ENCODE measurements around the gene PPP1R13B.

Gene PPP1R13B

DNA sequence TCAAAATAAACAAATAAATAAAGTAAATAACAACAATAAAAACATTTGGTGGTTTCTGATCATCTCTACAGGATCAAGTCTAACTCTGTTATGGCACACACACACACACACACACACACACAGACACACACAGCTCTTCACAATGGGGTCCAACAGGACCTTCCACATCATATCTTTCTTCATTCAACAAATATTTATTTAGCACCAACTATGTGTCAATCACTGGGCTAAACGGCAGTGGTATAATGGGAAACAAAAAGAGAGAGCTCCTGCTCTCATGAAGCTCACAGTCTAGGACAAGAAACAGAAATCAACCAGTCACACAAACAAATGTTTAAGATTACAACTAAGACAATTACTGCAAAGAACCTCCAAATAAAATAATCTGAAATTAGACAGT is 9.3 kb downstream of the PPP1R13B start:
- in situ Hi-C loops (cut with MboI; ENCODE audit: low sequenced_read_pairs), result no loop called here

DNA sequence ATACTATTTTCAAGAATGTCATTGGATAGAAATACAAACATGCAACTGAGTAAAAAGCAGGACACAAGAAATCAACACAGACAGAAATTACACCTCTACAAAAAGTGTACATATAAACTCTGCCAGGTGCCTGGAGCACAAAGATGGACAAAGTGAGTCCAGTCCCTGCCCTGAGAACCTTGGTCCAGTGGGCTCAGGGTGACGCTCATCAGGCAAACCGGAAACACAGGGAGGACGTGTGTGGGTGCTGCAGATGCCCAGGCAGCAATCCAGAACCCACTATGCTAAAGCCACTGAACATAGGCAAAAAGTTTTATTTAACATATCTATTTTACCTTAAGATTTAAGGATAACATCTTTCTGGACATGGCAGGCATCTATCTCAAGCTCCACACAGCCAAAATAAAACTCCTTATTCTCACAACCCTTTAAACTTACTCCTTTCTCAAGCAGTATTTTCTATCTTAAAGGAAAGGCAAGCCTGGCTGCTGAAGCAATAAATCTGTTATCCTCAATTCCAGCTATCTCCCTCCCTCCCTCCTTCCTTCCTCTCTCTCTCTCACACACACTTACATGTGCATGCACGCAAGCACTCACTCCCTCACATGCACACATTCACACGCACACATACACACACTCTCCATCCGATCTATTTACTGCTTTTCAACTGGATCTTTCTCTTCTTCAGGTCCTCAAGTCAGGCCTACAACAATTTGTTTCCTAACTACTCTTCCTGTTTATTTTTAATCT is 10.2 kb downstream of the PPP1R13B start:
- in situ Hi-C loops (cut with MboI; ENCODE audit: low sequenced_read_pairs), result no loop called here

DNA sequence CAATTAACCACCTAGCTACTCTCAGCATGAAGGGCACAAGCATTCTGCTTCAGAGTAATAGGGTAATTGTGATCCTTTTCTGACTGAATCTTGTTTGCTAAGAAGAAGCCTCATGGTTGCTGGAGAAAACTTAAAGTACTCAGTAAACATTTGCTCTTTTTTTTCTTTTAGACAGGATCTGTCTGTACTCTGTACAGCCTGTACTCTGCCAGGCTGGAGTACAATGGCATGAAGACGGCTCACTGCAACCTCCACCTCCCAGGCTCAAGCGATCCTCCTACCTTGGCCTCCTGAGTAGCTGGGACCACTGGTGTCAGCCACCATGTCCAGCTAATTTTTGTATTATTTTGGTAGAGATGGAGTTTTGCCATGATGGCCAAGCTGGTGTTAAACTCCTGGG is 12.4 kb downstream of the PPP1R13B start:
- in situ Hi-C loops (cut with MboI; ENCODE audit: low sequenced_read_pairs), result no loop called here

DNA sequence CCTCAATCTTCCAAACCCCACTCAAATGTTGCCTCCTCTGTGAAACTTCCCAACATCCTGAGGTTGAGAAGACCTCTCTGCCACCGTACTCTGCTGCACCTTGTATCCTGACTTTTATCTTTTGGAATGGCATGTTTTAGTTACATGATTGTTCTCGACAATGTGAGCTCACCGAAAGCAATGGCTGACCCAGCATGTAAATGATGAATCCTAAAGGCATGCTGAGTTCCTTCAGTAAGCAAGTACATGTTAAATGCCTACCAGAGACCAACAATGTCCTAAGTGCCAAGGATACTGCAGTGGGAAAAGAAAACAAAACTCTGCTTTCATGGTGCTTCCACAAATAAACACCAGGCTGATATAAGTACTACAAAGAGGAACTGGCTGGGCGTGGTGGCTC is 13.7 kb downstream of the PPP1R13B start:
- in situ Hi-C loops (cut with MboI; ENCODE audit: low sequenced_read_pairs), result no loop called here

DNA sequence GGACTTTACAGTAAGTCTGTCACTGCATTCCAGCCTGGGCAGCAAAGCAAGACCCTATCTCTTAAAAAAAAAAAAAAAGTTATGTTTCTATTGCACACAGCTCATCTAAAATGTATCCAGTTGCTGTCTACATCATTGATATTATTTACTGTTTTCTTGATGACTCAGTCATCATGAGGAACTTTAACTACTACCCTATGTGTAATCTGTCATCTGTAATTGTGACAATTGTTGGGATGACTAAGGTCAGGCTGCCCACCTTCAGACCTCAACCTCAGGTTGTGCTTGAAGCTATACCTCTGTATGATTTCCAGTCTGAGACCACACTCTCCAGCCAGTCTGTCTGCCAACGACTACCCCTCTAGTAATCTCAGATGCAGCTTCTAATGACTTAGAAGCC is 15.3 kb downstream of the PPP1R13B start:
- in situ Hi-C loops (cut with MboI; ENCODE audit: low sequenced_read_pairs), result no loop called here

DNA sequence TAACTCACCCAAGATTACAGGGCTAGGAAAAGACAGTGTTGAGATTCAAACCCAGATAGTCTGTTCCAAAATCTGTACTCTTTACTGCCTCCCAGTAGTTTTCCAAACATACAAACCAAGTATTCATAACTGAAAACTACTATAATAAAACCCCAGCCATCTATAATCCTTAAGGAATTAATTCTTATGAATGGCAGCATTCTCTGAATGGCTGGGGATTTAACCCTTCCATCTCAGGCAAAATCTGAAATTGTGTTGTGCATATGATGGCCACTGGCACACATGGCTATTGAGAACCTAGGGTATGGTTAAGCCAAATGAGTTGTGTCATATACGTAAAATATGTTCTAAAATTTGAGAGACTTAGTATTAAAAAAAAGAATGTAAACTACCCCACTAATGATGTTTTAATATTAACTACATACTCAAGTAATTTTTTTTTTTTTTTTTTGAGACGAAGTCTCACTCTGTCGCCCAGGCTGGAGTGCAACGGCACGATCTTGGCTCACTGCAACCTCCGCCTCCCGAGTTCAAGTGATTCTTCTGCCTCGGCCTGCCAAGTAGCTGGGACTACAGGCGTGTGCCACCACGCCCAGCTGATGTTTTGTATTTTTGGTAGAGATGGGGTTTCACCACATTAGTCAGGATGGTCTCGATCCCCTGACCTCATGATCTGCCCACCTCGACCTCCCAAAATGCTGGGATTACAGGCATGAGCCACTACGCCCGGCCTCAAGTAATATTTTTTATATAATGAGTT is 16.7 kb downstream of the PPP1R13B start:
- in situ Hi-C loops (cut with MboI; ENCODE audit: low sequenced_read_pairs), result no loop called here

DNA sequence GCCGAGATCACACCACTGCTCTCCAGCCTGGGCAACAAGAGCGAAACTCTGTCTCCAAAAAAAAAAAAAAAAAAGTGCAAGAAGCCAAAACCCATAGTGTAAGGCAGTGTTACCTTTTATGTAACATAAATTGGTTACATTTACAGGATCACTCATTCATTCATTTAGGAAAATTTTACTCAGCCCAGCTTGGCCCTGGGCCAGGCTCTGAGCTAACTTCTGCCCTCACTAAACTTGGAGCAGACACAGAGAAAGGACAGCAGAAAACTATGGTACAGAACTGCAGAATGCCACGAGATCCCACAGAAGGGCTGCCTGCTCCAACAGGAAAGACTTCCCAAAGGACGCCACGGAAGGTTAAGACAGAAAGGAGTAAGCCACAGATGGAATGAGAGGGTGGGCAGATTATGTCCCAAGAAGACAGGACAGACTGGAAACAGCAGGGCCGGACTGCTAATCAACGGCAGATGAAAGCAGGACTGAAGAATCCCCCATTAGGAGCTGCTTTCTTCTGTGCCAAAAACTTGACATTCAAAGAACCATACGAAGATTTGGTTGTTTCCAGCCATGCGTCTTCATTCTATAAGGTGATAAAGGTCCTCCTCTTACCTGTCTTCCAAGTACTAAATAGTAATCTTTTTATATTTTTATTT is 18.9 kb downstream of the PPP1R13B start:
- in situ Hi-C loops (cut with MboI; ENCODE audit: low sequenced_read_pairs), result no loop called here

DNA sequence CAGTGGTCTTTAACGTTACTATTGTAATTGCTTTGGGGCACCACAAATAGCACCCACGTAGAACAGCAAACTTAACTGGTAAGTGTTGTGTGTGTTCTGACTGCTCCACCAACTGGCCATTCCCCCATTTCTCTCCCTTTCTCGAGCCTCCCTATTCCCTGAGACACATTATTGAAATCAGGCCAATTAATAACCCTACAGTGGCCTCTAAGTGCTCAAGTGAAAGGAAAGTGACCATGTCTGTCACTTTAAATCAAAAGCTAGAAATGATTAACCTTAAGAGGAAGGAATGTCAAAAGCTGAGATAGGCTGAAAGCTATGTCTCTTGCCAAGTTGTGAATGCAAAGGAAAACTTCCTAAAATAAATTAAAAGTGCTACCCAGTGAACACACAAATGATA is 22.3 kb downstream of the PPP1R13B start:
- in situ Hi-C loops (cut with MboI; ENCODE audit: low sequenced_read_pairs), result no loop called here

DNA sequence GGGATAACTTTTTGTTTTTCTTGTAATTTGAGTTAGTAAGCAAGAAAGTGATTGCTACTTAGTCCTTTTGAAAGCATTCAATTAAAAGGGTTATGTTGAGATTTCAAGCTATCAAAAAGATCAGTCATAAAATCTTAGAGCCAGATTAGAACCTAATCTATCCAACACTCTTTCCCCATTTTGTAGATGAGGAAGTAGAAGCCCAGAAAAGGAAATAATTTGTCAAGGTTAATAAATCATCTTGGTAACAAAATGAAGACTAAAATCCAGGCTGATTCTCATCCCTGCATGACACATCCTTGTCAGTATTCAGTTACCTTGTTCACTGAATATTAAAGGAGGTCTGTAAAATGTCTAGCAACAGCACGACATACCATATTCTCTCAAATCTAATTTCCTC is 26.5 kb downstream of the PPP1R13B start:
- in situ Hi-C loops (cut with MboI; ENCODE audit: low sequenced_read_pairs), result loop anchor here (25.0 kb wide), 1 partner anchor 166 kb away; no protein-coding TSS in a partner anchor

DNA sequence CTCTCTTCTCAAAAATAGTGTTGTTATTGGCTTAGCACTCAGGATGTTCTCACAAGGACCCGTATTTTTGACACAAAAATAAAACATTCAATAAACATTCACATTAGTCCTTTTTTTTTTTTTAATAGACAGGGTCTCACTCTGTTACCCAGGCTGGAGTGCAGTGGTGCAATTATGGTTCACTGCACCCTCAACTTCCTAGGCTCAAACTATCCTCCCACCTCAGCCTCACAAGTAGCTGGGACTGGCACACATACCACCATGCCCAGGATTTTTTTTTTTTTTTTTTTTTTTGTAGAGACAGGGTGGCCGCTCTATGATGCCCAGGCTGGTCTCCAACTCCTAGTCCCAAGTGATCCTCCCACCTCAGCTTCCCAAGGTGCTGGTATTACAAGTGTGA is 27.0 kb downstream of the PPP1R13B start:
- in situ Hi-C loops (cut with MboI; ENCODE audit: low sequenced_read_pairs), result loop anchor here (25.0 kb wide), 1 partner anchor 167 kb away; no protein-coding TSS in a partner anchor

DNA sequence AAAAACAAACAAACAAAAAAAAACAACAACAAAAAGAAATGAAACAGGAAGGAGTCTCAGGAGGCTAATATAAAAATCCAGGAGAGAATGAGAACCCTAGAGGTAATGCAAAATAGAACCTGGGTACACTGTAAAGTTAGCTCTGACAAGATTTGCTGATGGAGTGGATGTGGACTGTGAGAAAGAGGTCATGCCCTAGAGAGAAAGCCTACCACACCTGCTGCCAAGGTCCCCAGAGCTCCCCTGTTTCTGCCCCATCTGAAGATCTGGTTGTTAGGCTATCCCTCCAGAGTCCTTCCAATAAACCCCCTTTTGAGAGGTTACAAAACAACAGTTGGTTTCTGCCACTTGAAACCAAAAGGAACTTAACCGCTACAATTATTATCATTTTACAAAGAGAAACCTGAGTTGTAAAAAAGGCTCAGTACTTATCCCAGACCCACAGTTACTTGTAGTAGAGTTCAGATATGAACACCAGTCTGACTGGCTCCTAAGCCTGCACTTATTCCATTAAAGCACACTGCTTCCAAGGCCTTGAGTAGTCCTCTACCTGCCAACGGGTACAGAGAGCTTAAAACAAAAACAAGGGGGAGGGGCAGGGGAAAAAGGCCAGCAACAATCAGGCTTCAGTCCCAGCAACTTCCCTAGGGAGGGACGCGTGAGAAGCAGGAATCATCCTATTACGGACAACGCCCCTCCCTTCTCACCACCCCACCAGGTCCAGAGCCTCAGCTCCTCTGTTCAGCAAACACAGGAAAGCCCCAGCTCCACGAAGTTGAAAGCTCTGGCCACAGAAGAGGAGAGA is 27.7 kb downstream of the PPP1R13B start:
- in situ Hi-C loops (cut with MboI; ENCODE audit: low sequenced_read_pairs), result loop anchor here (25.0 kb wide), 1 partner anchor 168 kb away; no protein-coding TSS in a partner anchor

DNA sequence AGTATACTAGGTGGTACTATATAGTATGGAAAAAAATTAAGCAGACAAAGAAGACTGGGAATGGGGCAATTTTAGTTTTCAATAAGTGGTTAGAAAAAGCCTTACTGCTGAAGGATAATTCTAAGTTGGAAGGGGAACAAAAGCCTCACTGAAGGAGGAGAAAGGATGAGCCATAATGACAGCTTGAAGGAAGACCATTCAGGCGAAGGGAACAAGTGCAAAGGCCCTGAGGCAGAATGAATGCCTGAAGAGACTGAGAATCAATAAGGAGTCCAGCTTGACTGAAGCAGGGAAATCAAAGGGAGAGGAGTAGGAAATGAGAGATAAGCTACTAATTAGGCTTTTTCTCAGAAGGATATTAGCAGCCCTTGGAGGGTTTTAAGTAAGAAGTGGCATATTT is 28.5 kb downstream of the PPP1R13B start:
- in situ Hi-C loops (cut with MboI; ENCODE audit: low sequenced_read_pairs), result loop anchor here (25.0 kb wide), 1 partner anchor 168 kb away; no protein-coding TSS in a partner anchor

DNA sequence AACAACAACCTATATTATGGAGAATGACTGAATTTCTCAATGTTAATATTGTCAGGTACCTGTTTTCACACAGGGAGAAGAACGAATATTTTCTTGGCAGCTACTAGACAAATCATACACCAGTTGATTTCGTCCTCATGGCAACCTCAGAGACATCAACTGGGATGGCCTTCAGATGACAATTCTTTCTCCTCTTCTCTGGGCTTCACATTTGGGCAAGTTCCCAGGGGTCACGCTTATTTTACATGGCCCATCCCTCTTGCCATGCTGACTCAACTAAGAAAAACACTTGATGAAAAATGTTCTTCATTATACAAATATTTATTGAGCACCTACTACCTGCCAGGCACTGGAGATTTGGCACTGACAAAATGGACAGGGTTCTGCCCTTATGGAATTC is 29.0 kb downstream of the PPP1R13B start:
- in situ Hi-C loops (cut with MboI; ENCODE audit: low sequenced_read_pairs), result loop anchor here (25.0 kb wide), 1 partner anchor 169 kb away; no protein-coding TSS in a partner anchor

DNA sequence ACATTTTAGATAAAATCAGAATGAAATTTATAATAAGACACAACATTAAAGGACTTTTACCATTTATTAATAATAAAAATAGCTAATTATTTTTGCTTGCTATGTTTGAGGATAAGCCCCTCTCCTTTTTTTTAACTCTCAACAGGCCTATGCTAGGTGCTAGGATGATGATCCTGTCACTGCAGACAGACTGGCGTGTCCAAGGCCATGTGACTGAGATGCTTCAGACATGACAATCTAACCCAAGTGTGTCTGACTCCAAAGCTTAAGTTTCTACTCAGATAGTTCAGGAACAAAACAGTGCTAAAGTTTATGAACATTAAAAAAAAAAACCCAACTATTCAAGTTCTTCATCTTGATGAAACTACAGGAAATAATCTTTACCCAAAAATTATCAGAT is 29.8 kb downstream of the PPP1R13B start:
- in situ Hi-C loops (cut with MboI; ENCODE audit: low sequenced_read_pairs), result loop anchor here (25.0 kb wide), 1 partner anchor 170 kb away; no protein-coding TSS in a partner anchor

DNA sequence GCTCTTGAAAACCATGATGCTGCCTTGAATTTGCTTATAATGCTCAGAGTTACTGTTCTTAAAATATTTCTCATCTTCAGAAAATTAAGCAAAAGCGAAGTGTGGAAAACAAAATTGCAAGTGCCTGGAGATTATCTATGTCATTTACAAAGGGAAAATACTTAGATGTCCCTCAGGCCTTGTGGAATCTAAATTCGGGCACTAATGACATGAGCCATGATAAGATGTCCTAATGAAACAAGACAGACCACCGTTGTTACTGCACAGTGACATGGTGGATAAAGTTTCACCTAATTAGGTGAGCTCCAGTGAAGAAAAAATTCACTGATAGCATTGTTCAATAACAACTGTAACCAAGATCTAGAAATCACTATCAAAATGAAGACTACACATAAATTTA is 30.4 kb downstream of the PPP1R13B start:
- in situ Hi-C loops (cut with MboI; ENCODE audit: low sequenced_read_pairs), result loop anchor here (25.0 kb wide), 1 partner anchor 170 kb away; no protein-coding TSS in a partner anchor

DNA sequence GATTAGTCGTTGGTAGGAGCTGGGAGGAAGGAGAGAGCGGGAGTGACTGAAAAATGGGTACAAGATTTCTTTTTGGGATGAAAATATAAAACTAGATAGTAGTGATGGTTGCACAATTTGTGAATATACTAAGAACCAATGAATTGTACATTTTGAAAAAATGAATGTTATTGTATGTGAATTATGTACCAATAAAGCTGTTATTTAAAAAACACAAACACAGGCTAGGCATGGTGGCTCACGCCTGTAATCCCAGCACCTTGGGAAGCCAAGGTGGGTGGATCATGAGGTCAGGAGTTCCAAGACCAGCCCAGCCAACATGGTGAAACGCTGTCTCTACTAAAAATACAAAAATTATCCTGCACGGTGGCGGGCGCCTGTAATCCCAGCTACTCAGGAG is 32.1 kb downstream of the PPP1R13B start:
- in situ Hi-C loops (cut with MboI; ENCODE audit: low sequenced_read_pairs), result loop anchor here (25.0 kb wide), 1 partner anchor 172 kb away; no protein-coding TSS in a partner anchor

DNA sequence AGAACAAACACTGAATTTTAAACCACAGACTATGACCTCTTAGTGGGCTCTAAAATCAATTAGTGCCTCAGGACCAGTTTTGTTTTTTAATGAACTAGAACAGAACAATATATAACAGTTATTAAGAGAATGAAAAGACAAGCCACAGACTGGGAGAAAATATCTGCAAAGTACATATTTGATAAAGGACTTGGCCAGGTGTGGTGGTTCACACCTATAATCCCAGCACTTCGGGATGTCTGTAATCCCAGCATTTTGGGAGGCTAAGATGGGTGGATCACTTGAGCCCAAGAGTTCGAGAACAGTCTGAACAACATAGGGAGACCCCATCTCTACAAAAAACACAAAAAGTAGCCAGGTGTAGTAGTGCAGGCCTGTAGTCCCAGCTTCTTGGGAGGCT is 36.2 kb downstream of the PPP1R13B start:
- in situ Hi-C loops (cut with MboI; ENCODE audit: low sequenced_read_pairs), result loop anchor here (25.0 kb wide), 1 partner anchor 176 kb away; no protein-coding TSS in a partner anchor

DNA sequence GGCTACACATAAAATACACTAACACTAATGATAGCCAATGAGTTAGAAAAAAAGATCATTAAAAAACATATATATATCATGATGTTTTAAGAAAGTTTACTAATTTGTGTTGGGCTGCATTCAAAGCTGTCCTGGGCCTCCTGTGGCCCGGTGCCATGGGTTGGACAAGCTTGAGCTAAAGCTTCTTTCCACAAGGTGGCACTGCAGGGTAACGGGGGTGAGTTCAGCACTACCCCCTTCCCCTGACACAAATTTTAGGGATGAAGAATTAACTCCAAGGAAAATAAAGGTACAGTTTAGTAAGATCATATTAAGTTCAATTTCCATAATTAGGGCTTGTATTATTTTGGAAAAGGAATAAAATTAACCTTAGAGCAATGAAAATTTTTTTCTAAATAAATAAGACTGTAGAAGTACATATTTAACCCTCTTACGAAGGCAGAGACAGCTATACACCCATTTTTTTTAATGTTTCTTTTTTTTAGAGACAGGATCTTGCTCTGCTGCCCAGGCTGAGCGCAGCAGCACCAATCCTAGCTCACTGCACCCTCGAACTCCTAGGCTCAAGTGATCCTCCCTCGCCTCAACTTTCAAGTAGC is 38.9 kb downstream of the PPP1R13B start:
- in situ Hi-C loops (cut with MboI; ENCODE audit: low sequenced_read_pairs), result loop anchor here (25.0 kb wide), 1 partner anchor 179 kb away; no protein-coding TSS in a partner anchor

DNA sequence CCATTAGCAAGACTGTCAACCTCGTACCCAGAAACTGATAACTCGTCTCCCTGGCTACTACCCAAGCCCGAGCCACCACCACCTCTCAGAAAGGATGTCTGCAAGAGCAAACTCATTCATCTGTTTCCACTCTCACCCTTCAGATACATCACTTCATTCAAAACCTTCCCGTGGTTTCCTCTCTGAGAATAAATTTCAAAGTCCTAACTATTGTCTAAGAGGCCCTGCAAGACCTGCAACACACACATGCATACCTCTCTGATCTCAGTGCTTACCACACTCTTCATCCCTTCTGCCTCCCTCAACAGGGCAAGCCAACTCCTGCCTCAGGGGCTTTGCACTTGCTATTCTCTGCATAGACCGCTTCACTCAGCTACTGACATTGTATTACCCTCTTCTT is 40.6 kb downstream of the PPP1R13B start:
- in situ Hi-C loops (cut with MboI; ENCODE audit: low sequenced_read_pairs), result loop anchor here (25.0 kb wide), 1 partner anchor 180 kb away; no protein-coding TSS in a partner anchor

DNA sequence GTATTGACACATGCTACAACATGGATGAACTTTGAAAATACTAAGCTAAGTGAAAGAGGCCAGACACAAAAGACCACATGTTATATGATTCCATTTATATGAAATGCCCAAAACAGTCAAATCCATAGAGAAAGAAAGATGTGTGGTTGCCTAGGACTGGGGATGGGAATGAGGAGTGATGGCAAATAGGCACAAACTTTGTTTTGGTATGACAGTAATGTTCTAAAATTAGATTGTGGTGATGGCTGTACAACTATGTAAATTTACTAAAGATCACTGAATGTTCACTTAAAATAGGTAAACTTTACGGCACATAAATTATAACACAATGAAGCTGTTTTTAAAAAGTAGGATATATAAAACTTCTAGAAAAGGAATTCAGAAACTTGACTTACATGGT is 41.7 kb downstream of the PPP1R13B start:
- in situ Hi-C loops (cut with MboI; ENCODE audit: low sequenced_read_pairs), result loop anchor here (25.0 kb wide), 1 partner anchor 182 kb away; no protein-coding TSS in a partner anchor

All from HL-60/S4 treated with retinoic acid at 250 ng/mL for 4 days and 3 days (cell line).